GM18517 (cell line): ENCODE results near the gene WWOX.

Source experiments
- ATAC-seq: cut with Tn5 transposase; IDR thresholded peaks from one replicate; pipeline ENCODE4 v1.9.1; 2021; ENCODE audit warnings: mild to moderate bottlenecking, moderate library complexity; ENCODE audit not compliant: unreplicated experiment

The WWOX gene

DNA sequence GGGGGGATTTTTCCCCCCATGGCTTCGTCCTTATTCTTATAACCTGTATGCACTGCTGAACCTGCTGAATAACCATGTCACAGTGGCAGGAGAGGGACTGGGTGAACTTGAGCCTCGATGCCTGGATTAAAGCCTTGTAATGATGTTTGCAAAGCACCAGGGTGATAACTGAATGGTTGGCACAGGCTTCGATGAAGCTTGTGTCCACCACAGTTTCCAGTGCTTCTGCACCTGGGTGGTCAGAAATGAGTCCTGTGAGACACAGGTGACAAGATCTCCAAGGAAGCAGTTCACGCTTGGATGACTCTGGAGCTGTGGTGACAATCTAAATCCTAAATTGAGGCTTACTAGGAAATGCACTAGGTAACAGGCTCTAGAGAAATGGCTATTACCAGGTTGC lies 771.8 kb downstream of the WWOX start:
- no peak for ATAC-seq

DNA sequence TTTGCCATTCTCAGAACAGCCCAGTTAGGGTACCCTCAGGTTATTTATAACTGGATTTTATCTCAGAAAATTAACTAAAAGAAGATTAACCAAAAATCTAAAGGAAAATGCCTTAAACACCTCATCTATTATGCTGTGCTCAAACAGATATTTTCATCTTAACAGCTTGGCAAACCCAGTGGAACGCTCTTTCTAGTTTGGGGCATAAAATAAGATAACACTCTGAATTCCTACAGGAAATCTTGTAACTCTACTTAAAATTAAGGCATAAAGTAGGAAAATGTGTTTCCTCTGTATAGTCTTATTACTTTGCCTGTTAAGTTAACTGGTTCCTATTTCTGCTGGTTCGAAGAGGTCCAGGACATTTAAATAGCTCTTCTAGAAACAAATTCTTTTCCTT lies 777.2 kb downstream of the WWOX start:
- ATAC-seq: no peak

DNA sequence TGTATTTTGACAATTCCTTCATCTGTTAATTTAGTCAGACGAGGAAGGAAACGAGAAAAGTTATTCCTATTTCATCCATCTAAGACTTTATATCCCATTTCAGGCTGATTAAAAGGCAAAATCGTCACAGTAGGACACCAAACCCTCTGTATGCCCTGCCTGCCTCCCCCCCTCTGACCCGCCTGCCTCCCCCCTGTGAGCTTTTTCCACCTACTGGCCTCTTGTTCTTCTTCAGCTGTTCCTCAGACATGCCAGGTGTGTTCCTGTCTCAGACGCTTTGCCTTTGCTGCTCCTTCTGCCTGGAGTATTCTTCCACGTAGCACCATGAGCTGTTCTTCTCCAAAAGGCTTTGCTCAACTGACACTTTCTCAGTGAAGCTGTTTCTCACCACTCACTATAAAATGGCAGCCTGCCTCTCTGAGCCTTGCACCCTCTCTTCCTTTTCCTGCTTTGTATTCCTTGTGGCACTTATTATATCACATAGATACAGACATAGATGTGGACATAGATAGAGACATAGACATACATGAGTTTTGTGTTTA lies 777.7 kb downstream of the WWOX start:
- ATAC-seq: no peak

DNA sequence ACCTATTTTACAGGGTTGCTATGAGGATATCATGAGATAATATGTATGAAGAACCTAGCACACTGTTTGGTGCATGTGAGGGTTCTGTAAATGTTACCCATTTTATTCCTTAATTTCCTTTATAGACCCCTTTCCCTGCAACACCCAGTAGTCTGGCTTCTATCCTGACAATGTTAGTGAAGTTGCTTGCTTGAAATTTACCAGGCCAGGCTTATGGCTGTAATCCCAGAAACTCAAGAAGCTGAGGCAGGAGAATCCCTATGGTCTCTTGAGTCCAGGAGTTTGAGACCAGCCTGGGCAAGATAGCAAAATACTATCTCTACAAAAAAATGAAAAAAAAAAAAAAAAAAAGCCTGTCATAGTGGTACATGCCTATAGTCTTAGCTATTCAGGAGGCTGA lies 779.1 kb downstream of the WWOX start:
- no peak for ATAC-seq

DNA sequence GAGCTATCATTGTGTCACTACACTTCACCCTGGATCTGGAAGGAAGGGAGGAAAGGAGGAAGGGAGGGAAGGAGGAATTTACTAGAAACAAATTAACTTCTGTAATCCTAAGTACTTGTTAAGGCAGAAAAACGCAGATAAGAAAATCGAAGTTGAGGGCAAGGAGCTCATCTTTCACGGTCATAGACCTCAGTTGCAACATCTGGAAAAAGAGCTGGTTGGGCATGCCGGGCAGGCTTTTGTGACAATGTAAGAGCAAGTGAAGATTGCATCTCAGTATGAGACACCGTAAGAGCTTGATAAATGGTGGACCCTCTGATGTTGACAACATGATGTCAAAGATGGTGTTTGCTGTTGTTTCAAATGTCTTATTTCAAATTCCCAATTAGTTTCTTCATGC lies 779.6 kb downstream of the WWOX start:
- ATAC-seq: no peak

DNA sequence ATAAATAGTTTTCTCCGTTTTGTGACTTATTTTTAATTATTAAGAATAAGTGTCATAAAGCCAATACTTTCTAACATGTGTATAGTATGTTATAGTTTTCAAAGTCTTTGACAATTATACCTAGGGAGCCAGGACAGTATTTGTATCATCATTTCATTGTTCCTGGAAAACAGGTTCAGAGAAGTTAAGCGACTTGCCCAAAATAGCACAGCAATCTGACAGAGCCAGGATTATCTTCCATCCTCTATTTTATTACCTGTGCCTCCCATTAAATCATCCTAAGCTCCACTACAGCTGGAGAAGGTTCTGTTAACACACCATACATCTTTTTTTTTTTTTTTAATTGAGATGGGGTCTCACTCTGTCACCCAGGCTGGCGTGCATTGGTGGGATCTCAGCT lies 782.7 kb downstream of the WWOX start:
- ATAC-seq: no peak

DNA sequence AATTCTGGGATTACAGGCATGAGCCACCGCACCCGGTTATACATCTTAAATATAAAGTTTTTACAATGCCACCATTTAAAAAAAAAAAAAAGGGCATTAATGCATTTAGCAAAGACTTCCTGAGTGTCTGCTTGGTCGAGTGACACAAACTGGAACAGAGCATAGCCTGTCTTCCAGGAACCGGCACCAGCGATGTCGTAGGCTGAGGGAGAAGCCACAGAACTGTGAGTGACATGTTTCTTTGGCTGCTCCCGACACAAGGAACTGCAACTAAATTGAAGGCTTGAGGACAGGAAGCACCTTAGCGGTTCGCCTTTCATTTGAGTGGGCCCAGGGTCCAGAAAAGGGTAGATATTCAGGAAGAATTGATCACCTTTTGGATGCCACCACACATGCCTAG lies 783.3 kb downstream of the WWOX start:
- no peak for ATAC-seq

DNA sequence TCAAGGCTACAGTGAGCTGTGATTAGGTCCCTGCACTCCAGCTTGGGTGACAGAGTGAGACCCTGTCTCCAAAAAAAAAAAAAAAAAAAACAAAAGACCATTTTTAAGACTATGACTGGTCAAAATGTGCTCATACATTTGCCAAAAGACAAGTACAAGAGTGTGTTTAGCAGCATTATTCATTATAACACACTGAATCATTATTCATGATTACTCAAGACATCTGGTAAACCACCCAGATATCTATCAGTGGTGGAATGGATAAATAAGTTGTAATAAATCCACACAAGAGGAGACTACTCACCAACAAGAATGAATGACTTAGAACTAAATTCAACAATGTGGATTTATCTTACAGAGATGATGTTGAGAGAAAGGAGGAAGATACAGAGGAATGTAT lies 784.8 kb downstream of the WWOX start:
- no peak for ATAC-seq

DNA sequence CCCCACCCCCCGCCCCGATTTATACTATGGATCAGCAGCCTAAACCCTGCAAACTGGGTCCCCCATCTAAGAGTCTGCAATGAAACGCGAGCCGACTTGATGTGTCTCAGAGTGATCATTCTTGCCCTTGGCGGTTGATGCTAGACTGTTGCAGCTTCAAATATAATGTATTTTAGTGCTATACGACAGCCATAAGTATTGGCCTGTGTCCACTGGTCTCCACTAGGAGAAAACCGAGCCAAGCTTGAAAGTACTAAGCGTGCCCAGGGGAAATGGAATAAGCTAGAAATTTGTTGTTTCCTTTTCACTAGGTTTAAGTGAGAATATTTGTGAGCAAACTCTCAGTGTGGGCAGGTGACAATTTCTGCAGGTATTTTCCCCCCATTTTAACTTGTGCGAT lies 789.9 kb downstream of the WWOX start:
- ATAC-seq: no peak

DNA sequence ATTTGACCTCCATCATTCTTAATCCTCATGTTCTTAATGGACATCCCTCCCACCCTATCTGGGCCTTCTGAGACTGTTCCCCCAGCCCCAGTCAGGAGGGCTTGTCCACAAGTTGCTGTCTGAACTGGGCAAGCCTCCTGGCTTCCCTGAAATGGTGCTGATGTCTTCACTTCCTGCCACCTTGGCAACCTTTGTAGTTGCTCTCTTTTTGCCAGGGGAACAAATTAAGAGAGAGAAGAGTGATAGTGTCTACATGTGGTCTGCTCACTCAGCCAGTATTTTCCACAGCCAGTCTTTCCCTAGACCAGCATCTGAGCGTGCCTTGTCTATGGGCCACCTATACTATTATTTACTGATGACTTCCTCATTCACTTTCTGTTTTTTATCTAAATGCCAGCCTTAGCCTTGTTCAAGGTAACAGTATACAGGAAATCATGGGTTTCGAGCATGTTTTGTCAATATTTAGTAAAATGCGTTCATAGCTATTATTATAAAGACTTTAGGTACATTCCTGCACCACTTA lies 791.0 kb downstream of the WWOX start:
- ATAC-seq: no peak

DNA sequence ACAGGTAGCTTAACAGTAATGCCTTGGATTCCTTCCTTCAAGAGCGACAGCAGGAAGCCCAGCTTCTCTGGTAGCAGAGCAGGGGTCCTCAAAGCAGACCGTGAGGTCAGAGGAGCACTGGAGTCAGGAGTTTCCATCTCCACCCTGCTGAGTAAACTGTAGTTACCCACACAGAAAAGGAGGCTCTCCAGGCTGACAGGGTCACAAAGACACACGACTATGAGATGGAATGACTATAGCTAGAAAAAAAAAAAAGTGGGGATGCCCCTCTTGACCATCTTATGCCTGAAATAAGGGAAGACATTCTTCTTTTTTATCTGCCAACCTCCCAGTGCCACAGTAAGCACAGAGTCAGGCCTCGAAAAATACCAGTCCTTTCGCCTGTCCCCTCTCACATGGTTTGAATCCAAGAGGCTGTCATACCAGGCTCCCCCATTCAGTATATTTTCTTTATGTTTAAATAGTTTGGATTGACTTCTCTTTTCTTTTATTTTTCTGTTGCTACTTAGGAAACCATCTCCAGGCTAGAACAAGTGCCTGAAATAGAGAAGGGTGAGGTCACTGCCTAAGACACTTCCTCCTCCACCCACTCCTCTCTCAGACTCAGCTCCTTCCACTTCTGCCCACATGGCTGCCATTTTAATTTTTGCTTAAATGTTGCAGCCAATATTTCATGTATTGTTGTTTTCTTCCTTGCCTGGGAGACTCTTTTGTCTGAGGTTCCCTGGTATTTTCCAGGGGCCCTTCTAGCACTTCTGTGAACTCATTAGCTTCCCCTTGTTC lies 793.7 kb downstream of the WWOX start:
- ATAC-seq: no peak

DNA sequence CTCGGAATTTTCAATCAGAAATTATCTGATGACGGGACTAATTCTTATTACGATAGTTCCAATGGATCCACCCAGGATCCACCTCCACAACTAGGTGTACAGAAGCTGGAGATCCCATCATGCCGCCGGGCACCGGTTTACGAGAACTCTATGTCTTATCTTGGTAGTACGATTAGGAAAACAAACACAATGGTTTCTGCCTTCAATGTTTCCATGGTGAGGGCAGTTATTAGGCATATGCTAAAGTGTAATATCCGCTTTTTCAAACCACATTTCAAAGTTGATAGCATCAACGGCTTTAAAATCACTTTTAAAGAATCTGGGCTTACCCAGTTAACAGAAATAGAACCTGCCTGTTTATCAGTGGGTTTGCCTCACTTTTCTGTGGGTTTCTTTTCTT lies 795.4 kb downstream of the WWOX start:
- ATAC-seq: no peak

DNA sequence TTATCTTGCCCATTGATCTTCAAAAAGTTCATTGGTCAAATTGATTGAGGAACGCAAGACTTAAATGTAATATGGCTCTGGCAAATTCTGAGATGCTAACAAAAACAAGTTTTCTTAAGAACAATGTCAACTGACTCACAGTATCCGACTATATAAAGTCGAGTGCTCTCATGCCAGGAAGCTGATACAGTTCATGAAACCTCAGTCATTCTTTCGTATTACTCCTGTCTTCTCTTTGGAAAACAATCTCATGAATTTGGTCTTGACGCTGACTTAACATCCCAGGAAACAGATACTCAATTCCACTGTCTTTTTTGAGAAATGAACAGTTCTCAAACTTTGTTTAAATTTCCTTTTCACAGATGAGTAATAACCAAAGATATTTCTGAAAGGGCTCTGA lies 796.2 kb downstream of the WWOX start:
- no peak for ATAC-seq

DNA sequence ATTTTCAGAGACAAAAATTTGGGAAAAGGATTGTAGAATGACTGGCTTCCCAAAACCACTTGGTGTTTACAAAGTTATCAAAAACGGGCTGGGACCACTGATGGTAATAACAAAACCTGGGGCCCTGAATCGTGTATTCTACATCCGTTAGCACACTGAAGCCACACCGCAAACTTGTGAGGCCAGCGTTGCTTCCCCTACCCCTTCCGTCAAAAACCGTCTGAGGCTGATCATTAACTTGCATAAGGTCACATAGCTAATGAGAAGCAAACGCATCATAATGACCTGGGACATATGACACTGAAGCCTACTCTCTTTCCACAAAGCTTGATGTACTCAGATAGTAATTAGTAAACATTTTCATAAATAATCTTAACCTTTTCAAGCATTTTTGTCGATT lies 796.8 kb downstream of the WWOX start:
- ATAC-seq: no peak

DNA sequence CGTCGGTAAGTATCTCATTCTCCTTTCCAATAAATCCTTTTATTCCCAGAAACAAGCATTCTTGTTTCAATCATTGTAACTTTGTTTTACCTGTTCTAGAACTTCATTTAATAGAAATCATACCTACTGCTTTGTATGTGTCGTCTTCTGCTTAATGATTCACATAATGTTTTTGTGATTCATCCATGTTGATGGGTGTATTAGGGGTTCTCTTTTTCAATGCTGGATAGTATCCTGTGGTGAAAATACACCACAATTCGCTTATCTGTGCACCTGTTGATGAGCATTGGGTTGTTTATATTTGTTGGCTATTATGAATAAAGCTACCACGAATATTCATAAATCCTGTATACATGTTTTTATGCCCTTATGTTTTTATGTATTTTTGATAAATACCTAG lies 797.8 kb downstream of the WWOX start:
- no peak for ATAC-seq

DNA sequence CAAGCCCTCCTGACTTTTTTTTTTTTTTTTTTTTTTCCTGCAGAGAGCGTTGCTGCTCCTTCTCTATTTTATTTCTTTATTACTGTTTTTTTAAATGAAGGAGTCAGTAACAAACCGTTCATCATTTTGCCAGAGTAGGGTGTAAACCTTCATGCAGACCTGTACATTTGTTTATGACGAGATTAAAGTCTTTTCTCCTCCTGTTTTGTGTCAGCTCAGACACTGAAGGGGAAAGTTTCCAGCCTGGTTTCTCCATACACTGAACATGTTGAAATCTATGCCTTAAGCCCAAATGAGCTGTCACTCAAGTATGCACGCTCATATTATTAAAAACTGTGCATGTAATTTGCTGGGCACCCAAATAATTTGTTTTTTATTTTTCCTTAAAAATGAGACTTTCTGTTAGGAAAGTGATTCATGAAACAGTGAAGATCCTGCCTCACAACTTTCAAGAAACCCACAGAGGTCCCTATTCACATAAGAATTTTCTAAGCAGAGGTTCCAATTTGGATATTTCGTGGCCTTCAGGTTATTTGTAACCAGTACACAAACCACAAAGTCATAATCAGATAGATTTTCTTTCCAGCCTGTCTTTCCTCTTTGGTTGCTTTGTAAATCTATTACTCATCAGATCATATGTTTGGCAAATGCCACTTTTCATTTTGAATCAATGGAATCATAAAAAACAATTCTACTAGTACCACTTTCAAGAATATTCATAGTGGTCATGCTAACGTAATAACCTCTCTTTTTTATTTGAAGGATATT lies 800.8 kb downstream of the WWOX start:
- ATAC-seq: no peak

DNA sequence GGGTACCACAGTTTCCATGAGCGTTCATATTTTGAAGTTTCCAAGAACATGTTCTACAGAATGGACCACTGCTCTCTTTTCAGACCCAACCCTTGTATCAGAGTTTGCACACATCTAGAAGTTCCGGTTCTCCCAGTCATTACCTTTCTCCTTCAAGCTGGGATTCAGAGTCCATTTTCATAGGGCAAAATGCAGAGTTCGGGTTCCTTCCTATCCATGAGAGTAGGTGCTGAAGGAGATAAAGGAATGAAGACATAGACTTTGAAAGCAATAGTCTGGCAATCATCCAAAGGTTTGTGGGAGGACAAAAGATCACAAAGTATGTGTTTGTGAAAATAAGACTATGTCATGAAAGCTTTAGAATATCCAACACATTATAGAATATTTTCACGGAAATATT lies 801.5 kb downstream of the WWOX start:
- no peak for ATAC-seq

DNA sequence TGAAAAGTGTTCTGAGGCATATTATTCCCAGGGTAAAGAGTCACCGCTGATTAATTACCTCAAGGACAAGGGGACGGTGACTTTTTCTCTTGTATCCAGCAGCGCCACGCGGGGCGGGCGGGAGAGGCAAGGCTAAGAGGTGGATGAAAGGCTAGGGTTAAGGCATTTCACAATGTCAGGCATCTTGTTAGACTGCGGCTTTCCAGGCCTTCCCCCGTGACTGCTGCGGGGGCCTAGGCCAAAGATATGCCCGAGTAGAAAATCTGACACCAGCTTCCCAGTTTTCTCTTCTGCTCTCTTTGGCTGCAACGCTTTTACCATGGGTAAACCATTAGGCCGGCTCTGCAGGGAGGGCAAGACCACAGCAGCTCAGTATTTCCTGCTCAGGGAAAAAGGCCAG lies 802.9 kb downstream of the WWOX start:
- ATAC-seq: no peak

DNA sequence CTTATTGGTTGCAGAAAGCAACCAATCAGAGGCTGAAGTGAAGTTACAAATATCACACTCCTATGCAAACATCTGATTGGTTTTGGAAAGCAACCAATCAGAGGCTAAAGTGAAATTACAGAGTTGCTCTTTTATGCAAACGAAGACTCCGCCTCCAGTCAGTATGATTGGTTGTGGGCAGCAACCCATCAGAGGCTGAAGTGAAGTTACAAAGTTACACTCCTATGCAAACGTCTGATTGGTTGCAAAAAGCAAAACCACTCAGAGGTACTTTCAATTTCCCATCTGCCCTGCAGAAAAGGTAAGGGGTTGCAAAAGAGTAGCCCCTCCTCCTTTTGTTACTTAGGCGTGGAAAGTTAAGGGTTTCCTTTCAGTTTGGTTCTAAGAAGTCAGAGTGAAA lies 803.8 kb downstream of the WWOX start:
- ATAC-seq: no peak

DNA sequence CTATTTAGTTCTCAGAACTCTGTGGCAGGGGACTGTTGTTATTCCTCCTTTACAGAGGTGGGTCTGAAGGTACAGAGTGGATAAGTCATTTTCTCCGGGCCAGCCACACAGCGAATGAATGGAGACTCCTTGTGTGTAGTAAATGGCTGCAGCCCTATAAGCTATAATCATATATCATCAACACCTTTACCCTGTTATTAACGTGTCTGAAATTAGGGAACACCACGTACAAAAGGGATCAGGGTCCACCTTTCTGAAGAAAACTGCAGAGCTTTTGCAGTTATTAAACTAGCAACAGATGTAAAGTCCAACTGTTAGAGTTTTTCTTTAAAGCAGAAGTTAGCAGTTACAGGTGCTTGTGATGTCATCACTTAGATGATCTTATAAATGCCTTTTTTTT lies 804.4 kb downstream of the WWOX start:
- ATAC-seq: no peak

DNA sequence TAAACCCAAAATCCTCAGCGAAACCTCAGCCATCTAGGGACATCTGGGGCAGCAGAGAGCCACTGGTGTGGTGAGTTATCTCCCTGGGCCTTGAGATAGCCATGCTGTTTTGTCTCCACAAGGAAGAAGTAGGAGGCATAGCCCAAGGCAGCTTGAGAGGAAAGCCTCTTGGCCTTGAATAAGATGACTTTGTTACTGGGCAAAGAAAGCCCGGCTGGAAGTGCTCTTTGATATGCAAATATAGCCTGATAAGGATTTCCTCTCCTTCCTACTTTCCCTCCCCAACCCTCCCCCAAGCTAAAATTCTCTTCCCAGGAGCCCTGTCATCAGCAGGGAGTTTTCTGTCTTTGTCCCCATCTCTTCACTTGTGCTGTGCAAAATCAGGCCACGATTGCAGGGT lies 806.7 kb downstream of the WWOX start:
- ATAC-seq: no peak

DNA sequence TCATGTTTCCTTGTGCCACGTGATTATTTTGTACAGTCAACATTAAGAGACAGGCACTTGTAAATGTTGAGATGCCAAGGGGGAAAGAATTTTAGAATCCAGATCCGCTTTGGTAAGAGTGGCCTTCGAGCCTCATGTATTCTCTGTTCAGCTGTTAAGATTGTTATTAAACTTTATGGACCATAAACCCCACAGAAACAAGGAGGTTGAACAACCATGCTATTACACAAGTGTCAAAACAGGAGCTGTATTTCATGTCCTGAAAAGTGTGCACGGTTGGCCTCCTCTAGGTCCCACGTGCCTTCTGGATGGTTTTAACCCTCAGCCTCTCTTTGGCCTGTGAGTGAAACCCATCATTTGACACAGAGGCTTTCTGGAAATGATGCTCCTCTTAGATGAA lies 809.8 kb downstream of the WWOX start:
- no peak for ATAC-seq
